Aorta (tissue), 5 donors: ENCODE measurements around the gene TGFBR1. TPM values are rescaled to one million over a fixed set of nuclear protein-coding genes. Genes with fewer than 3 reads are reported as not detected.
A peak's percentile ranks its signal among the peaks of the same experiment; 100 is the strongest.

Experiments used
- ATAC-seq: fragments of 200-7000 bp; cut with Tn5 transposase; one replicate; pipeline ENCODE4 v1.9.1; 2022; ENCODE audit warnings: moderate library complexity; ENCODE audit not compliant: low FRiP score
- DNase-seq, 2 donors: peaks; one replicate each; pipeline ENCODE4 v3.0.0-alpha.2; 2020
- H3K27ac ChIP-seq, 2 donors: one replicate each; pipeline ENCODE4 v1.5.1; 2013; ENCODE audit warnings: low read length in 2 of 2, mild to moderate bottlenecking in 2 of 2, moderate library complexity in 2 of 2, control low read depth in 1 of 2, inconsistent platforms in 1 of 2, low read depth in 1 of 2
- H3K27me3 ChIP-seq, 2 donors: one replicate each; pipeline ENCODE4 v1.6.1; 2013; ENCODE audit warnings: control low read depth in 1 of 2, low read length in 1 of 2, mild to moderate bottlenecking in 1 of 2, moderate library complexity in 1 of 2; ENCODE audit not compliant: insufficient read depth in 2 of 2, control insufficient read depth in 1 of 2
- H3K36me3 ChIP-seq, 2 donors: one replicate each; pipeline ENCODE4 v1.6.1; 2013; ENCODE audit warnings: control low read depth in 1 of 2, low read length in 1 of 2, mild to moderate bottlenecking in 1 of 2; ENCODE audit not compliant: insufficient read depth in 2 of 2, control insufficient read depth in 1 of 2
- H3K4me1 ChIP-seq, 2 donors: one replicate each; pipeline ENCODE4 v1.6.1; 2013; ENCODE audit warnings: low read length in 2 of 2, control low read depth in 1 of 2, mild to moderate bottlenecking in 1 of 2, moderate library complexity in 1 of 2; ENCODE audit not compliant: insufficient read depth in 2 of 2, control insufficient read depth in 1 of 2
- H3K4me3 ChIP-seq, 2 donors: one replicate each; pipeline ENCODE4 v1.5.1; 2013; ENCODE audit warnings: low read length in 2 of 2, control low read depth in 1 of 2, mild to moderate bottlenecking in 1 of 2
- H3K9me3 ChIP-seq: one replicate; pipeline ENCODE4 v1.6.1; 2013; ENCODE audit warnings: mild to moderate bottlenecking, low read length; ENCODE audit not compliant: control insufficient read depth
- WGBS, 2 donors: extraction: QIAGEN DNeasy Blood & Tissue Kit; methylation state at CpG; one replicate each; pipeline ENCODE4 v1.1.7; 2013; 5-methylcytosine and 5-hydroxymethylcytosine counted together
- intact Hi-C, 2 donors: fragments of 100-400 bp; cut with DNase I; formaldehyde crosslinking; loops; one replicate each; pipeline versions ENCODE4 v1.14.2 to v1.15.0; 2022
- long read RNA-seq, 2 donors: library from polyadenylated mRNA; unstranded; transcript quantifications; one replicate each; pipeline ENCODE4 v2.0.0, GENCODE V29; 2020 to 2021
- polyA plus RNA-seq, 2 donors: library from polyadenylated mRNA; stranded (reverse); fragments of 200-250 nt; gene quantifications; one replicate each; pipeline ENCODE4 v1.2.3, GENCODE V29; 2013
- total RNA-seq, 2 donors: library from RNA; stranded (reverse); fragmentation: NEBNext Ultra II Directional; extraction: Animal tissue kit (Norgen Biotek cat#: 25700); gene quantifications; one replicate each; pipeline ENCODE4 v1.2.1, GENCODE V29; 2021
- donor health status: healthy with polysubstance abuse.
- donor health status: Bipolar disorder and iron deficiency.
- donor health status: DM: no; HTN: no; CAD: no.
- donor health status: DM: no; HTN: no; CAD: no.
- donor health status: DM: yes; HTN: yes; CAD: no.

The TGFBR1 gene
- 100 to 1,000 TPM; 101 to 156 TPM for total RNA-seq
- 10 to 100 TPM; 21.9 to 24.3 TPM for polyA plus RNA-seq
- long read RNA-seq, donor 1, partial matches to known transcripts, result 0 of 45 reads
- long read RNA-seq, donor 1, other reads (novel, unspliced or antisense), result 45 of 45 reads
- long read RNA-seq, donor 2, full-length matches to known transcripts, result 26 of 65 reads
- long read RNA-seq, donor 2, partial matches to known transcripts, result 9 of 65 reads
- long read RNA-seq, donor 2, other reads (novel, unspliced or antisense), result 30 of 65 reads

- ATAC-seq (peak; percentile 95), DNase-seq (peak; percentile 96 to 97)
- Histone ChIP-seq H3K36me3 (peaks cover 0 to 2% of the 10 kb centered on the region in 2 donors), H3K27ac (peak within 1 kb of the TSS; percentile 80 to 99), H3K4me3 (peak within 1 kb of the TSS; percentile 95 to 99), H3K4me1 (peaks cover 0 to 5% of the 10 kb centered on the region in 2 donors), H3K9me3 (no peaks in the 10 kb centered on the region), H3K27me3 (no peaks in the 10 kb centered on the region)
- WGBS, 2 donors, result 0% methylated on average over 50 to 60 of the region's 60 CpGs
- intact Hi-C loops, result loop anchor here in 1 of 2 donors (5.0 kb wide), 1 partner anchor 72 kb away; no protein-coding TSS in a partner anchor
Measured at GRCh38 chr9:99104459-99105151, at the start of gene TGFBR1. Gene TGFBR1, plus strand, starts transcription at chr9:99105113. Its CDS starts 93 bp downstream, at chr9:99105206.

DNA sequence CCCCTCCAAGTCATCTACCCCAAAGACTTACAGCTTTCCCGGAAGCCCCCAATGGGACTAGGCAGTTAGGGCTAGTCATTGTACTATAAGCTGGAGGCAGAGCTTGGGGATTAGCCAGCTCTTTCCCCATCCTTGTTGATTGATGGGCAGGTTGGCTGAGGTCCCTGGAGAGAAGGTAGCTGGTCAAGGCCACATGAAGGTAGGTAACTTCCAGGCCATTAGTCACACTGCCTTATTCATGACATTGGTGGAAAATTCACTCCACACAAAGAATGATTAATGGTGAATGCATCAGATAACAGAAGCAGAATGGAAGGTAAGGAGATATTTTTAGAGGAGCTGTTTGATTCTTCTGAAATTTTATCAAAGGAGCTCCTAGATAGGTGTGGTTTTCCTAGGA, 49.5 kb upstream of the TGFBR1 start:
- 99 to 100% methylated on average over 1 of the region's 1 CpG for WGBS, 2 donors
- no peaks in the 10 kb centered on the region for H3K4me1 ChIP-seq
- no peaks in the 10 kb centered on the region for H3K27me3 ChIP-seq
- H3K36me3 ChIP-seq, result no peaks in the 10 kb centered on the region
- DNase-seq (no peak), ATAC-seq (no peak)
- no peak overlapping the region for H3K27ac ChIP-seq
- no peak overlapping the region for H3K4me3 ChIP-seq
- H3K9me3 ChIP-seq, result no peaks in the 10 kb centered on the region
- intact Hi-C loops, result no loop called here

DNA sequence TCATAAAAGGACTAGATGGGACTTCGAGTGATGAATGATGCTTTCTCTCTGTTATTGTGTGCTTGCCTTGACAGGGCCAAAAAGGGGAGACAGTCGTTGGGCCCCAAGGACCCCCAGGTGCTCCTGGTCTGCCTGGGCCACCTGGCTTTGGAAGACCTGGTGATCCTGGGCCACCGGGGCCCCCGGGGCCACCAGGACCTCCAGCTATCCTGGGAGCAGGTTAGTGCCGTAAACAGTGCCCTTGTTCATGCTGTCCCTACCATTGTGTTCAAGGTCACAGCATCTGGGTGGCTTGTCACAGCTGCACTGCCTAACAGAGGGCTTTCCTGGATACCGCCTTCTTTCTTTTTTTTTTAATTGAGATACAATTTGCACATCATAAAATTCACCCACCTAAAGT, 48.7 kb upstream of the TGFBR1 start:
- H3K36me3 ChIP-seq, result no peaks in the 10 kb centered on the region
- H3K9me3 ChIP-seq, result no peaks in the 10 kb centered on the region
- intact Hi-C loops, result no loop called here
- no peaks in the 10 kb centered on the region for H3K27me3 ChIP-seq
- H3K4me3 ChIP-seq, result no peak overlapping the region
- no peak for ATAC-seq
- DNase-seq, result no peak
- 96 to 98% methylated on average over 6 of the region's 6 CpGs for WGBS, 2 donors
- H3K4me1 ChIP-seq, result no peaks in the 10 kb centered on the region
- no peak overlapping the region for H3K27ac ChIP-seq

DNA sequence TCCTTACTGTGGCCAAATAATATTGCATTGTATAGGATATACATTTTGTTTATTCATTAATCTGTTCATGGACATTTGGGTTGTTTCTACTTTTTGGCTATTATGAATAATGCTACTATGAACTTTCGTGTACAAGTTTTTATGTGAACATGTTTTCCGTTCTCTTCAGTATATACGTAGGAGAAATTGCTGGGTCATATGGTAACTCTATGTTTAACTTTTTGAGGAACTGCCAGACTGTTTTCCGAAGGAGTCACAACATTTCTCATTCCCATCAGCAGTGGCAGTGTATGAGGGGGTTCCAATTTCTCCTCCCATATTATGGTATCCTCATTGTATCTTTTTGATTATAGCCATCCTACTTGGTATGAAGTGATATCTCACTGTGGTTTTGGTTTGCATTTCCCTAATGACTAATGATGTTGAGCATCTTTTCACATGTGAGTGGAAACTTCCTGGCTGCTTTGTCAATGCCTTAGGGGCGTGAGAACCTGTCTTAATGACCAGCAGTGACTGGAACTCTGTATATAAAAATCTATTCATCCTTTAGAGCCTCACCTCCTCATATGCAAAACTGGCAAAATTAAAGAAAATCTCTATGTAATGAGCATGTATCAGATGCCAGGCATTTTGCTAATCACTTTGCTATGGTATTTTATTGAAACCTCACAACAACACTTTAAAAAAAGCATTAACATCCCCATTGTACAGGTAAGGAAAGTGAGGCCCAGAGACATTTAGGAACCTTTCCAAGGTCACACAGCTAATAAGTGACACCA, 47.8 kb upstream of the TGFBR1 start:
- H3K36me3 ChIP-seq, result no peaks in the 10 kb centered on the region
- WGBS, 2 donors, result 88 to 92% methylated on average over 5 of the region's 5 CpGs
- H3K9me3 ChIP-seq, result no peaks in the 10 kb centered on the region
- no peaks in the 10 kb centered on the region for H3K27me3 ChIP-seq
- ATAC-seq (no peak), DNase-seq (no peak)
- no peaks in the 10 kb centered on the region for H3K4me1 ChIP-seq
- H3K27ac ChIP-seq, result no peak overlapping the region
- no peak overlapping the region for H3K4me3 ChIP-seq
- intact Hi-C loops, result no loop called here

GRCh38 chr9:99057665-99058625, 47.0 kb upstream of the TGFBR1 start:
- no peaks in the 10 kb centered on the region for H3K27me3 ChIP-seq
- no peak overlapping the region for H3K27ac ChIP-seq
- 92% methylated on average over 7 of the region's 7 CpGs for WGBS, 2 donors
- H3K9me3 ChIP-seq, result no peaks in the 10 kb centered on the region
- DNase-seq (peak in 1 of 2 donors; percentile 70), ATAC-seq (no peak)
- peaks cover 0 to 3% of the 10 kb centered on the region in 2 donors for H3K36me3 ChIP-seq
- intact Hi-C loops, result no loop called here
- no peak overlapping the region for H3K4me3 ChIP-seq
- no peaks in the 10 kb centered on the region for H3K4me1 ChIP-seq

GRCh38 chr9:99058964-99059921, 45.7 kb upstream of the TGFBR1 start:
- H3K36me3 ChIP-seq, result peaks cover 0 to 7% of the 10 kb centered on the region in 2 donors
- intact Hi-C loops, result no loop called here
- ATAC-seq, result peak; percentile 75
- no peaks in the 10 kb centered on the region for H3K27me3 ChIP-seq
- H3K4me1 ChIP-seq, result no peaks in the 10 kb centered on the region
- H3K4me3 ChIP-seq, result no peak overlapping the region
- 83 to 85% methylated on average over 8 of the region's 8 CpGs for WGBS, 2 donors
- no peak overlapping the region for H3K27ac ChIP-seq
- DNase-seq, result peak in 1 of 2 donors; percentile 71
- H3K9me3 ChIP-seq, result no peaks in the 10 kb centered on the region

- no peaks in the 10 kb centered on the region for H3K27me3 ChIP-seq
- ATAC-seq (no peak), DNase-seq (no peak)
- intact Hi-C loops, result no loop called here
- peaks cover 0 to 7% of the 10 kb centered on the region in 2 donors for H3K36me3 ChIP-seq
- H3K4me3 ChIP-seq, result no peak overlapping the region
- H3K27ac ChIP-seq, result no peak overlapping the region
- H3K9me3 ChIP-seq, result no peaks in the 10 kb centered on the region
- WGBS, 2 donors, result 80 to 83% methylated on average over 2 of the region's 2 CpGs
- no peaks in the 10 kb centered on the region for H3K4me1 ChIP-seq
Measured at GRCh38 chr9:99060621-99061020, 44.3 kb upstream of the TGFBR1 start.
